GM18505 (cell line): Measurements from ENCODE around the gene CASP7.

ENCODE experiments used
- ATAC-seq: cut with Tn5 transposase; IDR thresholded peaks from one replicate; pipeline ENCODE4 v1.9.1; 2021; ENCODE audit not compliant: unreplicated experiment
- POLR2A ChIP-seq: IDR thresholded peaks from 4 replicates; pipeline ENCODE4 v1.6.1; 2011; ENCODE audit warnings: borderline replicate concordance; ENCODE audit not compliant: insufficient read depth, insufficient read length; ENCODE audit errors: extremely low read depth

The CASP7 gene

DNA sequence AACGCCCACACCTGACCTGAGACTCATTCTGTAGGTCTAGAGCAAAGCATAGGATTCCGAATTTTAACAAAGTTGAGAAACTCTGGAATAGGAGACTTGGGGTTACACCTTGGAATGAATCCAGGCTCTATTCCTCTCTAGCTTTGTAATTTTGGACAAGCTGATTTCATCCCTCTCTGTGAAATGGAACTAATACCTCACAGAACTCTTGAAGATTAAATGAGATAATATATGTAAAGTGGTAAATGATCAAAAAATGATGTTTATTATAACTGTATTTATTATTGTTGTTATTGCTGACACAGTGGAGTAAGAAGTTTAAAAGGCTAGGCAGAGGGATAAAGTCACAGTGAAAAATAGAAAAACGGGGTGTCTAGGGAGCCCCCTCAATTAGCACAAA, 32.3 kb downstream of the CASP7 start:
- no peak for TF ChIP-seq POLR2A
- no peak for ATAC-seq

DNA sequence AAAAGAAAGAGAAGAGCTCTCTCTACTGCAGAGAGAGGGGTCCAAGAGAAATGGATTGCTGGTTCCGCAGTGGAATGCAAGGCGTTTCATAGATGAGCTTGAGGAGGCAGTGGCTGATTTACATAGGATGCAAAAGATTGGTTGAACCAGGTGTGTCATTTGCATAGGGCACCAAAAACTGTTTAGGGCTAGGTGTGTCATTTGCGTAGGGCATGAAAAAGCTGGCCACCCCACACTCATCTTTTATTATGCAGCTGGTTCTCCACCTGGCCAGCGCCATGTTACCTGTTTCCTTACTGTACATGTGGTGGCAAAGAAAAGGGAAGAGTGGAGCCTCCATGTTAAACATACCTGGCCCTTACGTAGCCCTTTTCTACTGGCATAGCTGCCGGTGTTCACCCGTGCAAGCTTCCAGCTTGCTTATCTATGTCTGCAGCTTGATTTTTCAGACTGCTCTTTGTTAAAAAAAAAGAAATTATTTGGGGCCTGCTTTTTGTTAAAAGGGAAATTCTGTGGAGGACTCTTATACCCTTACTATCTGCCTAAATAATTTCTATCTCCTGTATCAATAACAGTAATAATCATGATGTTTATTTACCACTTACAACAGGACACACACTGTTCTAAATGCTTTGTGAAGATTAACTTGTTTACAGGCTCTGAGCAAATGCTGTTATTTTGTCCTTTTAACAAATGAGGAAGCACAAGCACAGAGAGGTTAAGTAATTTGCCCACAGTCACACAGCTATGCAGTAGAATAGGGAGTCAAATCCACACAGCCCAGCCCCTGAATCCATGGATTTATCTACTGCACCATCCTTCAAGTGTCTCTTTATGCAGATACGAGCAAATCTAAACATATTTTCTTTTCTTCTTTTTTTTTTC, 33.3 kb downstream of the CASP7 start:
- no peak for ATAC-seq
- TF ChIP-seq POLR2A = no peak

GRCh38 chr10:113713640-113713982, 33.9 kb downstream of the CASP7 start:
- ATAC-seq = no peak

GRCh38 chr10:113716109-113716910, 36.6 kb downstream of the CASP7 start:
- TF ChIP-seq POLR2A = no peak
- no peak for ATAC-seq

More at GRCh38 chr10:113713640-113713982, 33.9 kb downstream of the CASP7 start:
- TF ChIP-seq POLR2A = no peak

- ATAC-seq = no peak
- TF ChIP-seq POLR2A = no peak
These were observed 39.5 kb downstream of the CASP7 start for GRCh38 chr10:113718969-113719822.

DNA sequence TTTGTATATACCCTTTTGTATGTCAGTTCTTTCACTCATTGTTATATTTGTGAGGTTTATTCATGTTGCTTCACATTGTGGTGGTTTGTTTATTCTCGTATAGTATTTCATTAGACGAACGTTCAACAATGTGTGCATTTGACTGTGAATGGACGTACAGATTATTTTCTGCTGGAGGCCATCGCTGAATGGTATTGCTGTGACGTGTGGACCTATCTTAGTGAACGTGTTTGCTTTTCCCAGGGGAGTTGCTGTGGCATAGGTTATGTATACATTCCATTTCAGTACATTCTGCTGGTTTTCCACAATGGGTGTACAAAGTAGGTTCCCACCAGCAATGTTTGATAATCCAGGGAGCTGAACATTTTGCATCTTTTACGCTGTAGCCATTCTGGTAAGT, 40.7 kb downstream of the CASP7 start:
- ATAC-seq = no peak
- no peak for TF ChIP-seq POLR2A

DNA sequence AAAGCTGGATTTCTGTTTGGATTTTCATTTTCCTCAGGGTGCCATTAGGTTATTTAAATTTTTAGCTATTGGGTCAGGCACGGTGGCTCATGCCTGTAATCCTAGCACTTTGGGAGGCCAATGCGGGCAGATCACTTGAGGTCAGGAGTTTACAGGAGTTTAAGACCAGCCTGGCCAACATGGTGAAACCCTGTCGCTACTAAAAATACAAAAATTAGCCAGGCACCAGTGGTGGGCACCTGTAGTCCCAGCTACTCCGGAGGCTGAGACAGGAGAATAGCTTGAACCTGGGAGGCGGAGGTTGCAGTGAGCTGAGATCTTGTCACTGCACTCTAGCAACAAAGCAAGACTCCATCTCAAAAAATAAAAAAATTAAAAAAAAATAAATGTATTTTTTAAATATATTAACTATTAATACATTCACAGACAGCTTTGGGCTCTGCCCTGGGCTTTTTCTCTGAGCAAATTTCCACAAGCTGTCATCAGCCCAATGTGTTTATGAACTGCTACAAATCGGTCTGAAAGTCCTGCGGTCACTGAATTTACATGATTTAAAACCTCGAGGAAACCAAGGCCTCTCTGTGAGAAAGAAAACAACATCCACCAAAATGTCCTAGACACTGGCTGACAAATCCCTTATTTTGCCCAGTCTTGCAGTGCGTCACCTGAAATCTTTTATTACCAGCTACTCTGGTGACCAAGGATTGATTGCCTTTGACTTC, 52.6 kb downstream of the CASP7 start:
- no peak for TF ChIP-seq POLR2A
- no peak for ATAC-seq

DNA sequence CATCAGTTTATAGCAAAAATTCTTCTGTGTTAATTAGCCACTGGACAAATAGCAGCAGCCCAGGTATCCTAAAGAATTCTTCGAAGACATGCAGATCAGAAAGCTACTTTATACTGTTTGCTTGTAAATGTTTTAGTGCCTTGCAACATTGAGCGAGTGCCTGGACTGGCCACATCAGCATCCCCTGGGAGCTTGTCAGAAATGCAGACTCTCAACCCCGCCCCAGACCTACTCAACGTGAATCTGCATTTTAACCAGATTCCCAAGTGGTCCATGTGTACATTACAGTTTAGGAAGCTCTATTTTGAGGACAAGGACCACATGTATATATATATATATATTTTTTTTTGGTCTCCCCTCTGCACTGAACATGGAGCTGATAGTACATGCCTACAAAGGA, 53.3 kb downstream of the CASP7 start:
- ATAC-seq = no peak
- TF ChIP-seq POLR2A = no peak

GRCh38 chr10:113733635-113734034, 53.9 kb downstream of the CASP7 start:
- no peak for ATAC-seq
- TF ChIP-seq POLR2A = no peak

- ATAC-seq = no peak
- TF ChIP-seq POLR2A = no peak
These were observed 56.2 kb downstream of the CASP7 start for GRCh38 chr10:113735913-113736312.

- ATAC-seq = no peak
- no peak for TF ChIP-seq POLR2A
These were observed 56.9 kb downstream of the CASP7 start for GRCh38 chr10:113736576-113736975.

- TF ChIP-seq POLR2A = no peak
- no peak for ATAC-seq
These were observed 59.3 kb downstream of the CASP7 start for GRCh38 chr10:113739031-113739430.
